HG03442 (cell line): Measurements from ENCODE around the gene PTTG2.

Experiments
- ATAC-seq: cut with Tn5 transposase; IDR thresholded peaks from one replicate; pipeline ENCODE4 v1.9.1; 2021; ENCODE audit warnings: mild to moderate bottlenecking, moderate library complexity; ENCODE audit not compliant: unreplicated experiment

PTTG2 gene

GRCh38 chr4:38004887-38005286 is 44.7 kb downstream of the PTTG2 start:
- no peak for ATAC-seq

- ATAC-seq: no peak
These were observed 45.4 kb downstream of the PTTG2 start for GRCh38 chr4:38005637-38006036.

DNA sequence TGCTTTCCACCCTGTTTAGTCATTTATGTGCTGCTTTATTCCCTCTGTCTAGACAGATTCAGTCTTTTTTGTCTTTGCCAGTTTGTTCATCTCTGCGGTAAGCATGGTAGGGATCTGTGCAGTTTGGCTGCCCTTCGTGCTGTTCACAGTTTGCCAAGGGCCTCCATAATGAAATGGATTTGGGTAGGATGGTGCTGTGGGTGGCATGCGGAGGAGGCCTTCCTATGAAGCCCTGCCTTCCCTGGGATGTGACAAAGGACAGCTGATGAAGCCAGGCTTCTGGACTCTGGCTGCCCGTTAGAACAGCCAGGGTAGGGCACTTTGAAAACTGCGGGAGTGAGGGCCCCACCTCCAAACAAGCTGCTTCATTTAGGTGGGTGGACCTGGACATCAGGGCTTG is 47.4 kb downstream of the PTTG2 start:
- no peak for ATAC-seq

- ATAC-seq: no peak
These were observed 48.4 kb downstream of the PTTG2 start for GRCh38 chr4:38008571-38009021.

DNA sequence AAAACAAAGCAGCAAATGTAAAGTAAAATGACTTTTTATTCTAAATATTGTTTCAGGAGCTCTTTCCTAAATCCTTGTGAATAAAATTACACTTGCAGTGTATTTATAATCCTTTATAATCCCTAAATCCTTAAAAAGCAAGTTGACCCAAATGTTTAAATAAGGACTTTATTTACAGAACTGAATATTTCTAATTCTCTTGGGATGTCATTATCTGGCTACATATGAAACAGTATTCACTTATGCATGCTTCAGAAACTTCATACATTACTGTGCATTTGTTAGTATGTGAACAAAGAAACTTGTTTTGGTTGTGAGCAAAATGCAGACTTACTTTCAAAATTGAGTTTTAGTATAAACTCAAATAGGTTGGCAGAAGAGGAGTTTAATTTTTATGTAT is 49.2 kb downstream of the PTTG2 start:
- ATAC-seq: no peak

- no peak for ATAC-seq
These were observed 49.8 kb downstream of the PTTG2 start for GRCh38 chr4:38009949-38010348.
